Endometrial microvascular endothelial cells (primary cell): ENCODE measurements around the gene DOCK1. TPM values are rescaled to one million over a fixed set of nuclear protein-coding genes. Genes with fewer than 3 reads are reported as not detected.

Experiments
- in situ Hi-C: cut with HindIII; loops from 2 replicates; pipeline ENCODE4 v1.10.0; 2017; ENCODE audit warnings: low sequenced_read_pairs, low pct_unique_long_range_greater_than_20kb; ENCODE audit errors: inconsistent ontology term
- total RNA-seq: library from RNA; depleted of rRNA; stranded (reverse); fragments of >200 nt; gene quantifications from one replicate; pipeline ENCODE4 v1.2.3, GENCODE V29; 2015; ENCODE audit errors: inconsistent ontology term

Gene DOCK1
- total RNA-seq, 1 donor from 2014 or later: 38.1 TPM

- in situ Hi-C loops: no loop called here
Observed at GRCh38 chr10:127458016-127458810, 553.0 kb downstream of the DOCK1 start.

- in situ Hi-C loops: no loop called here
Observed at GRCh38 chr10:127458829-127459228, 553.6 kb downstream of the DOCK1 start.

GRCh38 chr10:127459918-127460317 is 554.7 kb downstream of the DOCK1 start:
- in situ Hi-C loops: no loop called here

- in situ Hi-C loops: no loop called here
Observed at GRCh38 chr10:127462643-127463295, 557.5 kb downstream of the DOCK1 start.

GRCh38 chr10:127463548-127463947 is 558.3 kb downstream of the DOCK1 start:
- in situ Hi-C loops: no loop called here

- in situ Hi-C loops: no loop called here
Observed at GRCh38 chr10:127464561-127464960, 559.3 kb downstream of the DOCK1 start.

GRCh38 chr10:127467811-127468210 is 562.6 kb downstream of the DOCK1 start:
- in situ Hi-C loops: no loop called here

- in situ Hi-C loops: no loop called here
Observed at GRCh38 chr10:127468632-127469031, 563.4 kb downstream of the DOCK1 start.

GRCh38 chr10:127470911-127471310 is 565.7 kb downstream of the DOCK1 start:
- in situ Hi-C loops: no loop called here

GRCh38 chr10:127472976-127473375 is 567.7 kb downstream of the DOCK1 start:
- in situ Hi-C loops: no loop called here

- in situ Hi-C loops: no loop called here
Observed at GRCh38 chr10:127474501-127474900, 569.3 kb downstream of the DOCK1 start.

- in situ Hi-C loops: no loop called here
Observed at GRCh38 chr10:127485153-127485857, 580.1 kb downstream of the DOCK1 start.

- in situ Hi-C loops: no loop called here
Observed at GRCh38 chr10:127486355-127486754, 581.1 kb downstream of the DOCK1 start.

- in situ Hi-C loops: no loop called here
Observed at GRCh38 chr10:127492607-127493250, 587.5 kb downstream of the DOCK1 start.

- in situ Hi-C loops: no loop called here
Observed at GRCh38 chr10:127496035-127496434, 590.8 kb downstream of the DOCK1 start.

GRCh38 chr10:127497685-127498084 is 592.5 kb downstream of the DOCK1 start:
- in situ Hi-C loops: no loop called here

- in situ Hi-C loops: no loop called here
Observed at GRCh38 chr10:127498087-127498486, 592.9 kb downstream of the DOCK1 start.

- in situ Hi-C loops: no loop called here
Observed at GRCh38 chr10:127500127-127500526, 594.9 kb downstream of the DOCK1 start.
